Loucy (cell line): ENCODE data around the gene SAPCD1.
A peak's percentile ranks its signal among the peaks of the same experiment; 100 is the strongest.

Experiments used
- H2AFZ ChIP-seq: fragments of 200-600 bp; sonication (generic); 2 replicates; pipeline ENCODE4 v1.6.0; 2016; ENCODE audit warnings: antibody characterized with exemption, mild to moderate bottlenecking, low read length, moderate library complexity
- H3F3A ChIP-seq: fragments of 200-600 bp; 2 replicates; pipeline ENCODE4 v1.6.0; 2016; ENCODE audit warnings: antibody characterized with exemption, low read depth, mild to moderate bottlenecking
- H3K27me3 ChIP-seq: fragments of 200-600 bp; sonication (generic); 2 replicates; pipeline ENCODE4 v1.6.1; 2014; ENCODE audit warnings: low read length, mild to moderate bottlenecking; ENCODE audit not compliant: insufficient read depth, poor library complexity, severe bottlenecking
- H3K36me3 ChIP-seq: fragments of 200-600 bp; sonication (generic); 2 replicates; pipeline ENCODE4 v1.6.1; 2016; ENCODE audit warnings: low read length; ENCODE audit not compliant: insufficient read depth
- H3K4me1 ChIP-seq: fragments of 200-600 bp; sonication (generic); 2 replicates; pipeline ENCODE4 v1.5.1; 2014; ENCODE audit warnings: low read length, mild to moderate bottlenecking; ENCODE audit not compliant: insufficient read depth, poor library complexity, severe bottlenecking
- H3K4me2 ChIP-seq: fragments of 200-600 bp; sonication (generic); 2 replicates; pipeline ENCODE4 v1.6.0; 2014; ENCODE audit warnings: antibody characterized with exemption, low read length, low read depth, mild to moderate bottlenecking; ENCODE audit not compliant: poor library complexity, severe bottlenecking
- H3K4me3 ChIP-seq: fragments of 200-600 bp; sonication (generic); 2 replicates; pipeline ENCODE4 v1.5.1; 2014; ENCODE audit warnings: low read length, mild to moderate bottlenecking, mixed read lengths; ENCODE audit not compliant: poor library complexity, severe bottlenecking
- H3K79me2 ChIP-seq: fragments of 200-600 bp; sonication (generic); 2 replicates; pipeline ENCODE4 v1.6.1; 2014; ENCODE audit warnings: low read length; ENCODE audit not compliant: insufficient read depth
- H3K9ac ChIP-seq: fragments of 200-600 bp; sonication (generic); 2 replicates; pipeline ENCODE4 v1.6.0; 2014; ENCODE audit warnings: mild to moderate bottlenecking, low read depth, low read length, moderate library complexity; ENCODE audit not compliant: poor library complexity, severe bottlenecking
- H3K9me2 ChIP-seq: fragments of 200-600 bp; sonication (generic); replicated peaks from 2 replicates; pipeline ENCODE4 v1.6.1; 2016; ENCODE audit warnings: low read depth, low read length, mixed read lengths
- H3K9me3 ChIP-seq: fragments of 200-600 bp; sonication (generic); 2 replicates; pipeline ENCODE4 v1.6.1; 2014; ENCODE audit warnings: mild to moderate bottlenecking, antibody characterized with exemption, low read length, low read depth; ENCODE audit not compliant: insufficient read depth
- H4K20me1 ChIP-seq: fragments of 200-600 bp; sonication (generic); 2 replicates; pipeline ENCODE4 v1.6.0; 2014; ENCODE audit warnings: antibody characterized with exemption, low read length, mild to moderate bottlenecking; ENCODE audit not compliant: insufficient read depth, poor library complexity, severe bottlenecking
- CTCF ChIP-seq: fragments of 200-600 bp; sonication (generic); conservative IDR thresholded peaks from 2 replicates; pipeline ENCODE4 v1.5.1; 2014; ENCODE audit warnings: mild to moderate bottlenecking, antibody characterized with exemption, low read length
- EZH2phosphoT487 ChIP-seq: fragments of 200-600 bp; IDR thresholded peaks from 2 replicates; pipeline ENCODE4 v1.6.1; 2018; ENCODE audit warnings: antibody characterized with exemption, mild to moderate bottlenecking, moderate library complexity, borderline replicate concordance

SAPCD1 gene

GRCh38 chr6:31742894-31743293 lies 19.6 kb upstream of the SAPCD1 start:
- no peak overlapping the region for H2AFZ ChIP-seq
- H4K20me1 ChIP-seq = no peaks in the 10 kb centered on the region
- peak overlapping the region; percentile 1 for H3K4me2 ChIP-seq
- H3F3A ChIP-seq = peaks cover 3% of the 10 kb centered on the region; the same call in 1 of the 2 replicates
- peaks cover 38% of the 10 kb centered on the region for H3K4me1 ChIP-seq
- TF ChIP-seq CTCF = no peak
- no peak for TF ChIP-seq EZH2phosphoT487
- no peaks in the 10 kb centered on the region for H3K9me2 ChIP-seq
- peaks cover 28% of the 10 kb centered on the region for H3K79me2 ChIP-seq
- H3K4me3 ChIP-seq = no peak overlapping the region
- H3K9me3 ChIP-seq = no peaks in the 10 kb centered on the region
- no peaks in the 10 kb centered on the region for H3K27me3 ChIP-seq
- no peak overlapping the region for H3K9ac ChIP-seq
- no peaks in the 10 kb centered on the region for H3K36me3 ChIP-seq

- no peak overlapping the region for H3K4me3 ChIP-seq
- no peaks in the 10 kb centered on the region for H4K20me1 ChIP-seq
- H3K27me3 ChIP-seq = no peaks in the 10 kb centered on the region
- TF ChIP-seq EZH2phosphoT487 (no peak), CTCF (no peak)
- H3F3A ChIP-seq = no peaks in the 10 kb centered on the region
- H3K9ac ChIP-seq = no peak overlapping the region
- peaks cover 26% of the 10 kb centered on the region for H3K4me1 ChIP-seq
- H3K9me3 ChIP-seq = no peaks in the 10 kb centered on the region
- H3K36me3 ChIP-seq = no peaks in the 10 kb centered on the region
- H3K9me2 ChIP-seq = no peaks in the 10 kb centered on the region
- H3K4me2 ChIP-seq = no peak overlapping the region
- peaks cover 22% of the 10 kb centered on the region for H3K79me2 ChIP-seq
- no peak overlapping the region for H2AFZ ChIP-seq
These were observed 18.0 kb upstream of the SAPCD1 start for GRCh38 chr6:31744422-31744821.

- no peak overlapping the region for H3K4me3 ChIP-seq
- H4K20me1 ChIP-seq = no peaks in the 10 kb centered on the region
- no peaks in the 10 kb centered on the region for H3K9me2 ChIP-seq
- H3F3A ChIP-seq = no peaks in the 10 kb centered on the region
- H3K79me2 ChIP-seq = no peaks in the 10 kb centered on the region
- no peaks in the 10 kb centered on the region for H3K9me3 ChIP-seq
- TF ChIP-seq EZH2phosphoT487 (no peak), CTCF (no peak)
- H3K4me2 ChIP-seq = no peak overlapping the region
- no peaks in the 10 kb centered on the region for H3K27me3 ChIP-seq
- H3K4me1 ChIP-seq = no peaks in the 10 kb centered on the region
- no peak overlapping the region for H3K9ac ChIP-seq
- H3K36me3 ChIP-seq = no peaks in the 10 kb centered on the region
- H2AFZ ChIP-seq = no peak overlapping the region
These were observed 13.0 kb upstream of the SAPCD1 start for GRCh38 chr6:31749301-31750036.
